Stimulated activated naive B cell treated with anti-CD40 and anti-IgM and Interleukin-4, amounts not matched to agents 10 μg/mL and 1 μg/mL and 100 μg/mL, for 72 hours (primary cell): Measurements from ENCODE around the gene CYP8B1.

ENCODE experiments used
- ATAC-seq, 2 donors: fragments of 150-1000 bp; cut with Tn5 transposase; replicated peaks; 2 replicates each; pipeline ENCODE4 v1.10.0; 2021; ENCODE audit warnings: moderate library complexity in 1 of 2
- DNase-seq: peaks from one replicate; pipeline ENCODE4 v3.0.0; 2021
- H3K27ac Mint-ChIP-seq: one replicate; pipeline ENCODE4 v1.8.0; 2022; ENCODE audit warnings: mild to moderate bottlenecking, mixed read lengths
- H3K27me3 Mint-ChIP-seq, 2 donors: one replicate each; pipeline ENCODE4 v1.8.0; 2022; ENCODE audit warnings: mixed read lengths in 2 of 2
- H3K36me3 Mint-ChIP-seq, 2 donors: one replicate each; pipeline ENCODE4 v1.8.0; 2022; ENCODE audit warnings: mixed read lengths in 2 of 2, mild to moderate bottlenecking in 1 of 2
- H3K4me1 Mint-ChIP-seq, 2 donors: one replicate each; pipeline ENCODE4 v1.8.0; 2022; ENCODE audit warnings: mixed read lengths in 2 of 2, mild to moderate bottlenecking in 1 of 2
- H3K4me3 Mint-ChIP-seq, 2 donors: one replicate each; pipeline ENCODE4 v1.8.0; 2022; ENCODE audit warnings: mild to moderate bottlenecking in 2 of 2, mixed read lengths in 2 of 2, moderate library complexity in 1 of 2
- H3K9me3 Mint-ChIP-seq, 2 donors: one replicate each; pipeline ENCODE4 v1.8.0; 2022; ENCODE audit warnings: mixed read lengths in 2 of 2, mild to moderate bottlenecking in 1 of 2

The CYP8B1 gene, protein sequence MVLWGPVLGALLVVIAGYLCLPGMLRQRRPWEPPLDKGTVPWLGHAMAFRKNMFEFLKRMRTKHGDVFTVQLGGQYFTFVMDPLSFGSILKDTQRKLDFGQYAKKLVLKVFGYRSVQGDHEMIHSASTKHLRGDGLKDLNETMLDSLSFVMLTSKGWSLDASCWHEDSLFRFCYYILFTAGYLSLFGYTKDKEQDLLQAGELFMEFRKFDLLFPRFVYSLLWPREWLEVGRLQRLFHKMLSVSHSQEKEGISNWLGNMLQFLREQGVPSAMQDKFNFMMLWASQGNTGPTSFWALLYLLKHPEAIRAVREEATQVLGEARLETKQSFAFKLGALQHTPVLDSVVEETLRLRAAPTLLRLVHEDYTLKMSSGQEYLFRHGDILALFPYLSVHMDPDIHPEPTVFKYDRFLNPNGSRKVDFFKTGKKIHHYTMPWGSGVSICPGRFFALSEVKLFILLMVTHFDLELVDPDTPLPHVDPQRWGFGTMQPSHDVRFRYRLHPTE

DNA sequence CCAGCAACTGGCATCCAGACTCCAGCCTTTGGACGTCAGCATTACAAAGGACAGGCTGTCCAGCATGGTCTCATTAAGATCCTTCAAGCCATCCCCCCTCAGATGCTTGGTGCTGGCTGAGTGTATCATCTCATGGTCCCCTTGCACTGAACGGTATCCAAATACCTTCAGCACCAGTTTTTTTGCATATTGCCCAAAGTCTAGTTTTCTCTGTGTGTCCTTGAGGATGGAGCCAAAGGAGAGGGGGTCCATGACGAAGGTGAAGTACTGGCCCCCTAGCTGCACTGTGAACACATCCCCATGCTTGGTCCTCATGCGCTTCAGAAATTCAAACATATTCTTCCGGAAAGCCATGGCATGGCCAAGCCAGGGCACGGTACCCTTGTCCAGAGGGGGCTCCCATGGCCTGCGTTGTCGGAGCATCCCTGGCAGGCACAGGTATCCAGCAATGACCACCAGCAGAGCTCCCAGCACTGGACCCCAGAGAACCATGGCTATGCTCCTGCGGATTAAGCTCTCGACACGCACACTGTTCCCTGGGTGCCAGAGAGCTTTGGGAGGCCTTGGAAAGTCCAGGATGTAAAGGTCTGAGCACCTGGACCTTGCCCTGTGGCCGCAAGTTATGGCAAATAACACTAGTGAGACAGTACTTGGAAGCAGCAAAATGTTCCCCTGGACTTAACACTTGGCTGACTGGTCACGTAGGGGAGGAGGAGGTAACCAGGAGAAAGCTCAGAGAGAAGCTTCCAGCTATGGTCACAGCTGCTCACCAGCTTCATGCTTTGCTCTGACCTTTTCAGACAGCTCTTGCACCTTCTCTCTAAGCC is at the start of gene CYP8B1:
Gene CYP8B1, minus strand, starts transcription at position 555 of the 827 bp plus-strand sequence. Its CDS starts 63 bp downstream, at position 492.
- peaks cover 0 to 2% of the 10 kb centered on the region in 2 donors for H3K36me3 Mint-ChIP-seq
- peaks cover 3 to 4% of the 10 kb centered on the region in 2 donors for H3K4me1 Mint-ChIP-seq
- H3K9me3 Mint-ChIP-seq = no peaks in the 10 kb centered on the region
- DNase-seq = no peak
- no peak within 1 kb of the TSS for H3K4me3 Mint-ChIP-seq
- H3K27ac Mint-ChIP-seq = no peak within 1 kb of the TSS
- peaks cover 0 to 6% of the 10 kb centered on the region in 2 donors for H3K27me3 Mint-ChIP-seq
- no peak for ATAC-seq

DNA sequence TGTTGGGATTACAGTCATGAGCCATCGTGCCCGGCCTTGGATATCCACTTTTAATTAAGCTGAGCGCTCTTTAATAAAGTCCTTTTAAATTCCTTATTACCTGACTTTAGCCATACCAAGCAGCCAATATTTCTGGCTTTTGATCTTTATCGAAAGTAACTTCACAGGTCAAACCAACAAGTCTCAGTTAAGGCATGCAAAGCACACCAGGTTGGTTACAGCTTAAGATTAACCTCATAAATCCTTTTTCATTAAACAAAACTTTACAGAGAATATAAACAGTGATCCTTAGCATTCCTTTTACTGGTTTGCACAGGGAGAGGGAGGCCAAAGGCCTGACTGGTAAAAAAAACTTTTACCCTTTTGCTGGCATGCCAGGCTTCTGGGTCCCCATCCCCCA is 47.9 kb upstream of the CYP8B1 start:
- DNase-seq (no peak), ATAC-seq (no peak)
- no peaks in the 10 kb centered on the region for H3K36me3 Mint-ChIP-seq
- H3K4me3 Mint-ChIP-seq = no peak overlapping the region
- peaks cover 5 to 6% of the 10 kb centered on the region in 2 donors for H3K27me3 Mint-ChIP-seq
- peaks cover 0 to 6% of the 10 kb centered on the region in 2 donors for H3K9me3 Mint-ChIP-seq
- no peak overlapping the region for H3K27ac Mint-ChIP-seq
- H3K4me1 Mint-ChIP-seq = no peaks in the 10 kb centered on the region

DNA sequence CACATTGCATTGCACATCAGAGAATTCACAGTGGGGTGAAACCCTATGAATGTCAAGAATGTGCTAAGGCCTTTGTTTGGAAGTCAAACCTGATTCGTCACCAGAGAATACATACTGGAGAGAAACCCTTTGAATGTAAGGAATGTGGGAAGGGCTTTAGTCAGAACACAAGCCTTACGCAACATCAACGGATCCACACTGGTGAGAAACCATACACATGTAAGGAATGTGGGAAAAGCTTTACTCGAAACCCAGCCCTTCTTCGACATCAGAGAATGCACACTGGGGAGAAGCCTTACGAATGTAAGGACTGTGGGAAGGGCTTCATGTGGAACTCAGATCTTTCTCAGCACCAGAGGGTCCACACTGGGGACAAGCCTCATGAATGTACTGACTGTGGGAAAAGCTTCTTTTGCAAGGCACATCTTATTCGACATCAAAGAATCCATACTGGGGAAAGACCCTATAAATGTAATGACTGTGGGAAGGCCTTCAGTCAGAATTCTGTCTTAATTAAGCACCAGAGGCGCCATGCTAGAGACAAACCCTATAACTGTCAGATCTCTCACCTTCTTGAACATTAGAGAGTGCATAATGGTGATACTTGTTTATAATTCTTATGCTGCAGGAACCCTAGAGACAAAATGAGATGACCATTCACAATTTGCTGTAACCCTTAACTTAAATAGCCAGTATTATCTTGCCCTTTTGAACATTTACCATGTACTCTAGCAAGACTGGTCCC is 39.3 kb upstream of the CYP8B1 start:
- no peak for ATAC-seq
- Mint-ChIP-seq H3K9me3 (peaks cover 22 to 32% of the 10 kb centered on the region in 2 donors), H3K4me1 (no peaks in the 10 kb centered on the region), H3K36me3 (peaks cover 21 to 31% of the 10 kb centered on the region in 2 donors), H3K27me3 (no peaks in the 10 kb centered on the region), H3K4me3 (no peak overlapping the region), H3K27ac (no peak overlapping the region)
- DNase-seq = no peak

DNA sequence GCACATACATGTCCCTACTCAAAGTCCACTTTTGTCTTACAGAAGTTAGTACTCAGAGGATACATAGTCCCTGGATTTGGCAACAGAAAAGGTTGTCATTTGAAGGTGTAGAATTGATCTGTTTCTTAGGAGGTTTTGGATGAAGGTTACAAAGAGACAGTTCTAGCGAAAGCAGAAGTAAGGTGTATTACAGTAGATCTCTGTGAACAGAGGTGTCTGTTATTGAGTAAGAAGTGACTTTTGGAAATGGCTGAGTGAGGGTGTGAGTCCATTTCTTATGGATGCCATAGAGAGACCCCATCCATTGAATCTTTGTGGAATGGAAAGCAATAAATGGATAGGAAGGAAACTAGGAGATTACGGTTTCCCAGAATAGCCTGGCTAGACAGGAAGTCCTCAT is 35.9 kb upstream of the CYP8B1 start:
- Mint-ChIP-seq H3K4me3 (no peak overlapping the region), H3K4me1 (peaks cover 4 to 6% of the 10 kb centered on the region in 2 donors), H3K27ac (no peak overlapping the region), H3K27me3 (peaks cover 13 to 15% of the 10 kb centered on the region in 2 donors), H3K36me3 (peaks cover 21 to 31% of the 10 kb centered on the region in 2 donors), H3K9me3 (peaks cover 16 to 24% of the 10 kb centered on the region in 2 donors)
- ATAC-seq (no peak), DNase-seq (no peak)

DNA sequence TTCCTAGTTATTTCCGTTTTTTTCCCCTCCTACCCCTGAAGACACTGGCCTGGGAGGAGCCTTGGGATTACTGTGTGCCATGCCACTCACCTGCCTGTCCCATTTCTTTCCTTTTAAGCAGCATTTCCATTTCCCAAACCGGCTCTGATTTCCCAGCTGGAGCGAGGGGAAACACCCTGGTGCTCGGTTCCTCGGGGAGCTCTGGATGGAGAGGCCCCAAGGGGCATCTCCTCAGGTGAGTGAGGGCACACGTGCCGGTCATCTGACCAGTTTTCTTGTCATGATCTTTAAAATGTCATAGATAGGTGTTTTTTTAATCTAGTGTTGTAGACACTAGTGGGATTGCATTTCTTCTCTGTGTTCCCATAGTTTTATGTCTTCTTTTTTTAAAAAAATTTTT is 33.0 kb upstream of the CYP8B1 start:
- Mint-ChIP-seq H3K27me3 (peaks cover 35 to 42% of the 10 kb centered on the region in 2 donors), H3K27ac (no peak overlapping the region), H3K4me1 (peaks cover 8 to 14% of the 10 kb centered on the region in 2 donors), H3K4me3 (no peak overlapping the region), H3K9me3 (peaks cover 11 to 13% of the 10 kb centered on the region in 2 donors), H3K36me3 (peaks cover 13 to 23% of the 10 kb centered on the region in 2 donors)
- ATAC-seq = no peak
- DNase-seq = no peak

DNA sequence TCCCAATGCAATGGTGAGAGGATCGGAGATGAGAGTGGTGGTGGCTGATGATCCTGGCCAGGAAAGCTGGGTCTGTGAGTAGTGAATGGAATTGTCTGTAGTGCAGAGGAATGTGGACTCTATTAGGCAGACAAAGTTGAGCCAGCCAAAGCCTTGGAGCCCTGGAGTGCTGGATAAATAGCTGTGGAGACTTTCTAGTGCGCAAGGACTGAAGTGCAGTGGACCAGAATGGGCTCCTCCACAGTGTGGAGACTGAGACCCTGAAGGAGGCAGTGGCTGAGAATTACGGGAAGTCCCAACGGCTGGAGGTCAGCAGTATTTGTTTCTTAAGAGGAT is 31.1 kb upstream of the CYP8B1 start:
- DNase-seq (no peak), ATAC-seq (no peak)
- Mint-ChIP-seq H3K36me3 (peaks cover 5 to 16% of the 10 kb centered on the region in 2 donors), H3K27ac (no peak overlapping the region), H3K4me1 (peaks cover 8 to 14% of the 10 kb centered on the region in 2 donors), H3K27me3 (peaks cover 39 to 52% of the 10 kb centered on the region in 2 donors), H3K4me3 (peak overlapping the region; percentile 60 to 79), H3K9me3 (peaks cover 7 to 9% of the 10 kb centered on the region in 2 donors)

DNA sequence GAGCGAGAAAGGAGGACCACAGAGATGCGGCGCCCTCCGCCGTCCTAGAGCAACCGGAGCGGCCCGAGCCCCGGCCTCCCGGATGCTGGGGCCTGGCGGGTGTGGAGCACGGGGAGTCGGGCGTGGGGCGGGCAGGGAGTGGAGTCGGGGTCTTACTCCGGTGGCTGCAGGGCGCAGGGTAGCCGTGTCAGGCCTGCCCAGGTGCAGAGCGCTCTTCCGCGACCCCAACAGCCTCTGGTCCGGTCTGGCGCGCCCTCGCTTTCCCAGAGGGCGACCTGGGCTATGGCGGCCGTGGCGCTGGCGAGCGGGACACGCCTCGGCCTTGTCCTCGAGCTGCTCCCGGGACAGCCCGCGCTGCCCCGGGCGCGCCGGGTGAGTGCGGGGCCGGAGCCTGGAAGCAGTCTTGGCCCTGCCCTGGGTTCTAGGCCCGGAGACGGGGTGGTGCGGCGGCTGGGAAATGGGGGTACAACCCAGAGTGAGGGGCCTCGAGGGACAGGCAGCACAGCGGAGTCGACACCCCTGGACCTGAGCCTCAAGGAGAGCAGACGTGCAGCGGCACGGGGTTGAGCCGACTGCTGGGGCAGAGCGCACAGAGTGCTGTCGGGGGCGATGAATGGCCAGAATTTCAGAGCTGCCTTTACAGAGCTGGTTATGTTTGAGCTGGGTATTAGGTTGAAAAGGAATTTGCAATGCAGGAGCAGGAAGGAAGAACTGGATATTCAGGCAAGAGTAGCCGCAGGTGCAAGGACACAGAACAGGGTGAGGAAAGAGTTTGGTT is 30.6 kb upstream of the CYP8B1 start, which contains the start of gene ZNF662:
Gene ZNF662, plus strand, starts transcription at position 73 of the 778 bp plus-strand sequence. CDS start 1,973 bp downstream, outside the sequence.
- Mint-ChIP-seq H3K27me3 (peaks cover 39 to 52% of the 10 kb centered on the region in 2 donors), H3K9me3 (peaks cover 7 to 9% of the 10 kb centered on the region in 2 donors), H3K36me3 (peaks cover 5 to 13% of the 10 kb centered on the region in 2 donors), H3K4me1 (peaks cover 8 to 14% of the 10 kb centered on the region in 2 donors), H3K4me3 (peak within 1 kb of the TSS; percentile 60 to 79), H3K27ac (peak within 1 kb of the TSS; percentile 26)
- peak; percentile 80 to 81 for ATAC-seq
- DNase-seq = peak; percentile 16

DNA sequence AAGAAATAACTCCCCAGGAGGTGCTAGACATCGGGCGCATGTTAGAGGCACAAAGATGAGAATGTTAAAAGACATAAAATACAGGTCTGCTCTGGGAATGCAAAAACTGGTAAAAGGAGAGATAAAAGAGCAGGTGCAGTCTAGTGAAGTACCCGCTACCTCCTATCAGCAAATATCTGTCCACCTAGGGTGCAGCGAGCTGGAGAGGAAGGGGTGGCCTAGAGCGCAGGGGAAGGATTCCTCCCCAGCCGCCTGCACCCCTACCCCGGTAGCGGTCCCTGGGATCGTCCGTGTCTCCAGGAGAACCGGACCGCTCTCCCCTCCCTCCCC is 30.0 kb upstream of the CYP8B1 start:
- Mint-ChIP-seq H3K4me1 (peaks cover 8 to 14% of the 10 kb centered on the region in 2 donors), H3K36me3 (peaks cover 5 to 12% of the 10 kb centered on the region in 2 donors), H3K27me3 (peaks cover 41 to 52% of the 10 kb centered on the region in 2 donors), H3K9me3 (peaks cover 7 to 9% of the 10 kb centered on the region in 2 donors), H3K4me3 (peak overlapping the region; percentile 60 to 79), H3K27ac (peak overlapping the region; percentile 26)
- DNase-seq (no peak), ATAC-seq (peak; percentile 47 to 59)

DNA sequence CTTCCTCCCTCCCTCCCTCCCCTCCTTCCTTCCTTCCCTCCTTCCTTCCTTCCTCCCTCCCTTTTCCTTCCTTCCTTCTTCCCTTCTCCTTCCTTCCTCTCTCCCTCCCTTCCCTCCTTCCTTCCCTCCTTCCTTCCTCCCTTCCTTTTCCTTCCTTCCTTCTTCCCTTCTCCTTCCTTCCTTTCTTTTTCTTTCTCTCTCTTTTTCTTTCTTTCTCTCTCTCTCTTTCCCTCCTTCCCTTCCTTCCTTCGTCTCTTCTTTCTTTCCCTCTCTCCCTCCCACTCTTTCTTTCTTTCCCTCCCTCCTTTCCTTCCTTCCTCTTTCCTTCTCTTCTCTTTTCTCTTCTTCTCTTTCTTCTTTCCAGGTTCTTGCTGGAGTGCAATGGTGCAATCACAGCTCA is 28.4 kb upstream of the CYP8B1 start:
- DNase-seq = no peak
- peaks cover 7% of the 10 kb centered on the region in 2 donors for H3K9me3 Mint-ChIP-seq
- H3K4me3 Mint-ChIP-seq = no peak overlapping the region
- peaks cover 3 to 7% of the 10 kb centered on the region in 2 donors for H3K36me3 Mint-ChIP-seq
- ATAC-seq = no peak
- H3K27me3 Mint-ChIP-seq = peaks cover 44 to 52% of the 10 kb centered on the region in 2 donors
- H3K27ac Mint-ChIP-seq = no peak overlapping the region
- peaks cover 8 to 14% of the 10 kb centered on the region in 2 donors for H3K4me1 Mint-ChIP-seq

DNA sequence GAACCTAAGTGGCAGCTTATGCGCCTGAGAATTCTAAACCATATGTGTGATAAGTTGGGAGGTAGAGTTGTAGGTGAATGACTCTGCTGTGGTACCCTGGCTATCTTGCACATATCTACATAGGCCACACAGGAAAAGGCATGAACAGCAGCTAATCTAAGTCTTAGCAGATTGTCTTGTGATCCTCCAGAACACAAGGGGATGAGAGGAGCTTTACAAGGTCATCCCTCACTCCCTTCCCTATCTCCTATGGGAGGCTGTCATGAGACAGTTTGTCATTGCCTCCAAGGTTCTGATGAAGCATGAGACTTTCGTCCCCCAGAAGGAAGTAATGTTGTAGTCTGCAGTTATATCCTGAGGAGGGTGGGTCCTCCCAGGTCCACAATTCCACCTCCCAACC is 26.6 kb upstream of the CYP8B1 start:
- Mint-ChIP-seq H3K27me3 (peaks cover 38 to 45% of the 10 kb centered on the region in 2 donors), H3K4me3 (no peak overlapping the region), H3K9me3 (peaks cover 7% of the 10 kb centered on the region in 2 donors), H3K27ac (no peak overlapping the region), H3K36me3 (peaks cover 3 to 7% of the 10 kb centered on the region in 2 donors), H3K4me1 (peaks cover 8 to 14% of the 10 kb centered on the region in 2 donors)
- no peak for DNase-seq
- ATAC-seq = no peak

DNA sequence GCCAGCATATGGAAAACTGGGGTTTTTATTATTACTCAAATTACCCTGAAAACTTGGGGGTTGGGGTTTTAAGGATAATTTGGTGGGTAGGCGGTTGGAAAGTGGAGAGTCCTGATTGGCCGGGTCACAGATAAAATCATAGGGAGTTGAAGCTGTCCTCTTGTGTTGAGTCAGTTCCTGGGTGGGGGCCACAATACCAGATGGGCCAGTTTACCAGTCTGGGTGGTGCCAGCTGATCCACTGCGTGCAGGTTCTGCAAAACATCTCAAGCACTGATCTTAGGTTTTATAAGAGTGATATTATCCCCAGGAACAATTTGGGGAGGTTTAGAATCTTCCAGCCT is 25.4 kb upstream of the CYP8B1 start:
- peaks cover 7% of the 10 kb centered on the region in 2 donors for H3K9me3 Mint-ChIP-seq
- H3K4me3 Mint-ChIP-seq = no peak overlapping the region
- H3K4me1 Mint-ChIP-seq = peaks cover 2 to 5% of the 10 kb centered on the region in 2 donors
- DNase-seq = no peak
- H3K27ac Mint-ChIP-seq = no peak overlapping the region
- peaks cover 3 to 7% of the 10 kb centered on the region in 2 donors for H3K36me3 Mint-ChIP-seq
- peaks cover 28 to 34% of the 10 kb centered on the region in 2 donors for H3K27me3 Mint-ChIP-seq
- ATAC-seq = no peak

DNA sequence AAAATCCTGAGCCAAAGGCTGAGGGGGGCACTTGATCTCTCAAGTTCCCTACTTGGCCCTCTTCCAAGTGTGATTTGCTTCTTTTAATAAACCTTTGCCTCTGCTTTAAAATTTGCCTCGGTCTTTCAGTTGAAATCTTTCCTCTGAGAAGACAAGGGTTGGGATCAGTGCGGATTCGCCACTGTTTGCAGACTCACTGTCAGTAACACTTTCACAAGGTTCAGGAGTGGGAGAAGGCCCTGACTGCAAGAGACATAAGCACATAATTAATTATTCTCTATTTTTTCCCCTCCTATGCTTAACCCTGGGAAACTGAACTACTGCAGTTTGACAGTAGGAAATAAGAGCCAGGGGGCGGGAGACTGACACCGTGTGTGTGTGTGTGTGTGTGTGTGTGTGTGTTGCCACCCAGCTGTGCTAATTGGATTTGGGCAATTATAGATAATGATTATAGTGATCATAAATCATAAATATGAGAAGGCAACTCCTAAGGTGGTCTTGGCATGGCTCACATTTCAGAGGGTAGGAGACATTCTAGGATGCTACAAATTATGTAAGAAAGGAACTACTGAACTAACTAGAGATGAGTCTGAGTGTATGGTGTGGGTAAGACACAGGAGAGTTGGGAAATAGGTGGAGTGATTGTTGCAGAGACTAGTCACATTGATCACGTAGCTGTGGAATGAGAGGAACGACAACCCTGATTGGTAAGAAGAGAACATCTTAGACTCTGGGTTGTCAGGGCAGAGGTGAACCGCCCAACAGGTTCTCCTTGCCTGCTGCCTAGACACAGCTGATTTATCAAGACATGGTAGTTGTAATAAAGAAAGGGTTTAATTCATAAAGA is 24.8 kb upstream of the CYP8B1 start:
- Mint-ChIP-seq H3K4me1 (peaks cover 0 to under 1% of the 10 kb centered on the region in 2 donors), H3K27ac (no peak overlapping the region), H3K36me3 (peaks cover 3 to 7% of the 10 kb centered on the region in 2 donors), H3K9me3 (peaks cover 7% of the 10 kb centered on the region in 2 donors), H3K4me3 (no peak overlapping the region), H3K27me3 (peaks cover 23 to 28% of the 10 kb centered on the region in 2 donors)
- ATAC-seq (no peak), DNase-seq (no peak)
